Aorta (tissue), 5 donors: ENCODE measurements around the gene GABRB3. TPM values are rescaled to one million over a fixed set of nuclear protein-coding genes. Genes with fewer than 3 reads are reported as not detected.
"Not testable (repeated sequence)": the region's sequence is repeated elsewhere in the genome, so short reads cannot be mapped to it uniquely, and the experiment has no call there.

ENCODE experiments used
- ATAC-seq: fragments of 200-7000 bp; cut with Tn5 transposase; one replicate; pipeline ENCODE4 v1.9.1; 2022; ENCODE audit warnings: moderate library complexity; ENCODE audit not compliant: low FRiP score
- DNase-seq, 2 donors: peaks; one replicate each; pipeline ENCODE4 v3.0.0-alpha.2; 2020
- H3K27ac ChIP-seq, 2 donors: one replicate each; pipeline ENCODE4 v1.5.1; 2013; ENCODE audit warnings: low read length in 2 of 2, mild to moderate bottlenecking in 2 of 2, moderate library complexity in 2 of 2, control low read depth in 1 of 2, inconsistent platforms in 1 of 2, low read depth in 1 of 2
- H3K27me3 ChIP-seq, 2 donors: one replicate each; pipeline ENCODE4 v1.6.1; 2013; ENCODE audit warnings: control low read depth in 1 of 2, low read length in 1 of 2, mild to moderate bottlenecking in 1 of 2, moderate library complexity in 1 of 2; ENCODE audit not compliant: insufficient read depth in 2 of 2, control insufficient read depth in 1 of 2
- H3K36me3 ChIP-seq, 2 donors: one replicate each; pipeline ENCODE4 v1.6.1; 2013; ENCODE audit warnings: control low read depth in 1 of 2, low read length in 1 of 2, mild to moderate bottlenecking in 1 of 2; ENCODE audit not compliant: insufficient read depth in 2 of 2, control insufficient read depth in 1 of 2
- H3K4me1 ChIP-seq, 2 donors: one replicate each; pipeline ENCODE4 v1.6.1; 2013; ENCODE audit warnings: low read length in 2 of 2, control low read depth in 1 of 2, mild to moderate bottlenecking in 1 of 2, moderate library complexity in 1 of 2; ENCODE audit not compliant: insufficient read depth in 2 of 2, control insufficient read depth in 1 of 2
- H3K4me3 ChIP-seq, 2 donors: one replicate each; pipeline ENCODE4 v1.5.1; 2013; ENCODE audit warnings: low read length in 2 of 2, control low read depth in 1 of 2, mild to moderate bottlenecking in 1 of 2
- H3K9me3 ChIP-seq: one replicate; pipeline ENCODE4 v1.6.1; 2013; ENCODE audit warnings: mild to moderate bottlenecking, low read length; ENCODE audit not compliant: control insufficient read depth
- WGBS, 2 donors: extraction: QIAGEN DNeasy Blood & Tissue Kit; methylation state at CpG; one replicate each; pipeline ENCODE4 v1.1.7; 2013; 5-methylcytosine and 5-hydroxymethylcytosine counted together
- intact Hi-C, 2 donors: fragments of 100-400 bp; cut with DNase I; formaldehyde crosslinking; loops; one replicate each; pipeline versions ENCODE4 v1.14.2 to v1.15.0; 2022
- polyA plus RNA-seq, 2 donors: library from polyadenylated mRNA; stranded (reverse); fragments of 200-250 nt; gene quantifications; one replicate each; pipeline ENCODE4 v1.2.3, GENCODE V29; 2013
- total RNA-seq, 2 donors: library from RNA; stranded (reverse); fragmentation: NEBNext Ultra II Directional; extraction: Animal tissue kit (Norgen Biotek cat#: 25700); gene quantifications; one replicate each; pipeline ENCODE4 v1.2.1, GENCODE V29; 2021
- donor health status: healthy with polysubstance abuse.
- donor health status: Bipolar disorder and iron deficiency.
- donor health status: DM: no; HTN: no; CAD: no.
- donor health status: DM: no; HTN: no; CAD: no.
- donor health status: DM: yes; HTN: yes; CAD: no.

Gene GABRB3
- total and polyA plus RNA-seq, 4 donors = 0.50 to 1.1 (median 0.92) TPM

GRCh38 chr15:26721232-26721967, 51.5 kb downstream of the GABRB3 start:
- no peak for ATAC-seq
- Histone ChIP-seq H3K27me3 (no peaks in the 10 kb centered on the region), H3K9me3 (no peaks in the 10 kb centered on the region)

GRCh38 chr15:26720546-26720945, 52.3 kb downstream of the GABRB3 start:
- Histone ChIP-seq H3K4me3 (no peak overlapping the region), H3K4me1 (no peaks in the 10 kb centered on the region), H3K36me3 (no peaks in the 10 kb centered on the region), H3K27ac (no peak overlapping the region), H3K9me3 (no peaks in the 10 kb centered on the region), H3K27me3 (no peaks in the 10 kb centered on the region)
- ATAC-seq = no peak
- intact Hi-C loops = no loop called here
- WGBS, 2 donors = 15 to 23% methylated on average over 5 of the region's 5 CpGs
- no peak for DNase-seq

More at GRCh38 chr15:26721232-26721967, 51.5 kb downstream of the GABRB3 start:
- intact Hi-C loops = no loop called here
- no peak overlapping the region for H3K27ac ChIP-seq
- 8 to 16% methylated on average over 5 of the region's 5 CpGs for WGBS, 2 donors
- no peak overlapping the region for H3K4me3 ChIP-seq
- DNase-seq = no peak
- no peaks in the 10 kb centered on the region for H3K36me3 ChIP-seq
- H3K4me1 ChIP-seq = no peaks in the 10 kb centered on the region

- H3K27ac ChIP-seq, H3K4me1 ChIP-seq, ATAC-seq, intact Hi-C loops, DNase-seq, H3K36me3 ChIP-seq, H3K9me3 ChIP-seq, H3K4me3 ChIP-seq, H3K27me3 ChIP-seq: not testable (repeated sequence)
- WGBS, 2 donors = 15 to 17% methylated on average over 5 of the region's 5 CpGs
Measured at GRCh38 chr15:26719866-26720265, 53.0 kb downstream of the GABRB3 start.

GRCh38 chr15:26716069-26716468, 56.8 kb downstream of the GABRB3 start:
- H3K27ac ChIP-seq = no peak overlapping the region
- H3K4me1 ChIP-seq = no peaks in the 10 kb centered on the region
- DNase-seq (no peak), ATAC-seq (no peak)
- H3K9me3 ChIP-seq = no peaks in the 10 kb centered on the region
- no peaks in the 10 kb centered on the region for H3K36me3 ChIP-seq
- WGBS, 2 donors = 80 to 83% methylated on average over 3 of the region's 3 CpGs
- H3K27me3 ChIP-seq = no peaks in the 10 kb centered on the region
- intact Hi-C loops = no loop called here
- H3K4me3 ChIP-seq = no peak overlapping the region

GRCh38 chr15:26713498-26713897, 59.4 kb downstream of the GABRB3 start:
- Histone ChIP-seq H3K27me3 (no peaks in the 10 kb centered on the region), H3K27ac (no peak overlapping the region), H3K9me3 (no peaks in the 10 kb centered on the region), H3K36me3 (no peaks in the 10 kb centered on the region), H3K4me1 (no peaks in the 10 kb centered on the region), H3K4me3 (no peak overlapping the region)
- ATAC-seq (no peak), DNase-seq (no peak)
- 91 to 94% methylated on average over 5 of the region's 5 CpGs for WGBS, 2 donors
- intact Hi-C loops = no loop called here

- no peak overlapping the region for H3K4me3 ChIP-seq
- DNase-seq (no peak), ATAC-seq (no peak)
- H3K4me1 ChIP-seq = no peaks in the 10 kb centered on the region
- no peaks in the 10 kb centered on the region for H3K36me3 ChIP-seq
- intact Hi-C loops = no loop called here
- H3K27ac ChIP-seq = no peak overlapping the region
- 62 to 71% methylated on average over 5 of the region's 5 CpGs for WGBS, 2 donors
- no peaks in the 10 kb centered on the region for H3K27me3 ChIP-seq
- H3K9me3 ChIP-seq = peaks cover 2% of the 10 kb centered on the region
Measured at GRCh38 chr15:26712335-26712734, 60.5 kb downstream of the GABRB3 start.

GRCh38 chr15:26711445-26711844, 61.4 kb downstream of the GABRB3 start:
- no peaks in the 10 kb centered on the region for H3K4me1 ChIP-seq
- no peak overlapping the region for H3K4me3 ChIP-seq
- H3K36me3 ChIP-seq = no peaks in the 10 kb centered on the region
- intact Hi-C loops = no loop called here
- DNase-seq = no peak
- WGBS, 2 donors = 56 to 58% methylated on average over 10 of the region's 10 CpGs
- no peaks in the 10 kb centered on the region for H3K27me3 ChIP-seq
- no peak overlapping the region for H3K27ac ChIP-seq
- H3K9me3 ChIP-seq = peaks cover 2% of the 10 kb centered on the region
- no peak for ATAC-seq

GRCh38 chr15:26702381-26702780, 70.5 kb downstream of the GABRB3 start:
- Histone ChIP-seq H3K27me3 (no peaks in the 10 kb centered on the region), H3K36me3 (no peaks in the 10 kb centered on the region), H3K4me3 (no peak overlapping the region), H3K27ac (no peak overlapping the region), H3K9me3 (peaks cover 3% of the 10 kb centered on the region), H3K4me1 (no peaks in the 10 kb centered on the region)
- ATAC-seq (no peak), DNase-seq (no peak)
- 20 to 30% methylated on average over 1 of the region's 1 CpG for WGBS, 2 donors
- intact Hi-C loops = no loop called here

- Histone ChIP-seq H3K9me3 (peaks cover 5% of the 10 kb centered on the region), H3K4me1 (no peaks in the 10 kb centered on the region), H3K4me3 (no peak overlapping the region), H3K27me3 (no peaks in the 10 kb centered on the region), H3K27ac (no peak overlapping the region), H3K36me3 (no peaks in the 10 kb centered on the region)
- intact Hi-C loops = no loop called here
- 28 to 36% methylated on average over 5 of the region's 5 CpGs for WGBS, 2 donors
- ATAC-seq (no peak), DNase-seq (no peak)
Measured at GRCh38 chr15:26698555-26698954, 74.3 kb downstream of the GABRB3 start.
